HTR-8/SVneo (cell line): ENCODE results near the gene ZNF133.
"Not testable (repeated sequence)": the region's sequence is repeated elsewhere in the genome, so short reads cannot be mapped to it uniquely, and the experiment has no call there.

ENCODE experiments used
- DNase-seq: peaks from one replicate; pipeline ENCODE4 v3.0.0; 2011; ENCODE audit warnings: low spot score, mixed read lengths; ENCODE audit not compliant: insufficient read length
- FAIRE-seq: peaks from 2 replicates; lab custom pipeline; 2011; peaks lifted over from hg19 to GRCh38; lab: Jason Lieb, UNC

ZNF133 gene

DNA sequence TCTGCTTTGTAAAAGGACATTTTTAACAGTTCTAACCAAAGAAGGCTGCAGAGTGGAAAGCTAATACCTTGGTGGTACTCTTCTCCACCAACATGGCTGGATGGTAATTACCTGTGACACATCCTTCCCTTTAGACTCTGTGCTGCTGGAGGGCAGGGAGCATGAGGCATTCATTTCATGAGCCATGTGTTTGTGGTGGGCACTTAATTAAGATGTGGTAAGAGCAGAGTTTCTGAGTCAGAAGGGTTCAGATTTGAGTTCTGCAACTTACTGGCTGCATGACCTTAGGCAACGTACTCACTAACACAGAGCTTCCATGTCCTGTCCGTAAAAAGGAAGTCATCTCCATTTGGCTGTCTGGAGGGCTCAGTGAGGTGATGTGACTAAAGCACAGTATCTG lies 9.1 kb upstream of the ZNF133 start:
- DNase-seq: no peak
- FAIRE-seq: no peak

DNA sequence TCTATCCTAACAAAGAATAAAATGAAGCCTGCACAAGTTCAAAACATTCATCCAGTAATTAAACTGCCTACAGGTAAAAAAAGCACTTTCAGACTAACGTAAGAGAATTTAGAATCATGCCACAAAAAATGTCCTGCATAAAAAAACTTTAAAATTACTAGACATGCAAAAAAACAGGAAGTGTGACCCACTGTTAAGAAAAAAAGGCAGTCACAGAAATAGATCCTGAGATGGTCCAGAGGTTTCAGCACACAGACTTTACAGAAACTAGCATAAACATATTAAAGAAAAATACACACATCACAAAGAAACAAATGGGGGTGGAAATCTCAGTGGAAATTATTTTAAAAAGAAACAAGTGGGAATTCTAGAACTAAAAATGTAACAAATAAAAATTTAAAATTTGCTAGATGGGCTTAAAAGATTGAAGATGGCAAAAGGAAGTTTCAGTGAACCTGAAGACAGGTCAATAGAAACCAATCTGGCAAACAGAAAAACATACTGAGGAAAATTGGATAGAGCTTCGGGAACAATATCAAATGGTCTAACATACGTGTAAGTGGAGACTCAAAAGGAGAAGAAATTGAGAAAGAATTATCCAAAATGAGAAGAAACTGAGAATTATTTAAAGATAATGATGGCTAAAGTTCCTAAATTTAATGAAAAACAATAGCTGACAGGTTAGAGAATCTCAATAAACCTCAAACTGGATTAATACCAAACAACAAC lies 3.4 kb upstream of the ZNF133 start:
- FAIRE-seq (no peak), DNase-seq (no peak)

DNA sequence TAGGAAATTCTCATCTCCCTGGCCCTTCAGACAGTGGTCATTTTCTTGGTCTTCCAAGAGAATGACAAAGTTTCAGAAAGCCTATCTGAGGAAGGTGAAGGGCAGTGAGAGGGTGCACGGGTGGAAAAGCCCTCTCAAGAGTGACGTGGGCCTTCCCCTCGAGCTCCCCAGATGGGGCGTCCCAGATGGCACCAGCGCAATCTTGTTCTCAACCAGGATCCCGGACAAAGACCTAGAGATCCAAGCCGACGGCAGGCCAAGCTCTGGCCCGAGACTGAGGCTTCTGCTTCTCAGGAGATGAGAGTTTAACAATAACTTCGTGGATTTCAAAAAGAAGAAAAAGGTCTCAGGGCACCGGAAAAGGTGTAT lies 797 bp upstream of the ZNF133 start:
- DNase-seq (no peak), FAIRE-seq (no peak)

DNA sequence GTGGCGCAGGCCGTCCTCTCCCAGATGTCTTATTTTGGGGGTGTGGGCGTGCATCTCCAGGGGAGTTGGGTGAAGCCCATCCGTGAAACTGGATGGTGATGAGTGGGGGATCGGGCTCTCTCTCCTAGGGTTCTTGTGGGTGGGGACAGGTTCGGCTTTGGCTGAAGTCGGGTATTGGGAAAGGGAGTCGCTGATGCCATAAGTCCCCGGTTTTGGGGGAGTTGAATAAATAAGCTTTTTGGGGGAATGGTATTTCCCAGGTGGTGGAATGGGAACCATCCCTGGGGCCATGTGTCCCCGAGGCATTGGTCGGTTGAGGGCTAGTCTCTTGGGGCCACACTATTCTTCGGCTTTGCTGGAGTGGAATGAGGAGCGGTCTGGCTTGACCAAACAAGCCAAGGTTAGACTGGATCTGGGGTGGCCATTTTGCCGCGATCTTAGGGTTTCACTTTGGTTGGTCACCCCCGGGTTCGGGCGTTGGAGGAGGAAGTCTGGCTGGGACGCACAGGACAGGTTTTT lies 481 bp downstream of the ZNF133 start:
- DNase-seq (peak; percentile 18), FAIRE-seq (no peak)

DNA sequence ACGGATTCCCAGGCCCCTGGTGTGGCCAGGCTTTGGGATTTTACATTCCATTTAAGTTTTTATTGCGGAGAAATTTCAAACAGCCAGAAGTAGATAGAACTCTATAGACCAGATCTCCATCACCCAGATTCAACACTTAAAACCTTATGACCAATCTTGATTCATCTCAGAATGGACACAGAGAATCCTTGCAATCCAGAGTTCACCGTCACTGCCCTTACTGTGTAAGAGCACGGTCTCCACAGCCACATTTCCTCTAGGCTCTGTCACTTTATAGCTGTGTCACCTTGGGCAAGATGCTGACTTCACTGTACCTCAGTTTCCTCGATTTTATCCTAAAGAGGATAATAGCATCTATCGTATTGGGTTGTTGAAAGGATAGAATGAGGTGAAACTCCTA lies 979 bp downstream of the ZNF133 start:
- DNase-seq: no peak
- no peak for FAIRE-seq

DNA sequence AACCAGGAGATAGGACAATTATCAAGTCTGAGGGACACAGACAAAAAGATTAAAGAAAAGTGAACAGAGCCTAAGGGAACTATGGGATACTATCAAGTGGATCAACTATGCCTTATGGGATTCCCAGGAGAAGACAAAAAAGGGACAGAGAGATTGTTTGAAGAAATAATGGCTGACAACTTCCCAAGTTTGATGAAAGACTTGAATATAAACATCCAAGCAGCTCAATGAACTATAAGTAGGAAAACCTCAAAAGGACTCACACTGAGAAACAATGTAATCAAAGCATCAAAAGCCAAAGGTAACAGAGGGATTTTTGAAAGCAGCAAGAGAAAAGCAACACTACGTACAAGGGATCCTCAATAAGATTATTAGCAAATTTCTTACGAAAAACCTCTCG lies 11.0 kb downstream of the ZNF133 start:
- FAIRE-seq: no peak
- DNase-seq: no peak

DNA sequence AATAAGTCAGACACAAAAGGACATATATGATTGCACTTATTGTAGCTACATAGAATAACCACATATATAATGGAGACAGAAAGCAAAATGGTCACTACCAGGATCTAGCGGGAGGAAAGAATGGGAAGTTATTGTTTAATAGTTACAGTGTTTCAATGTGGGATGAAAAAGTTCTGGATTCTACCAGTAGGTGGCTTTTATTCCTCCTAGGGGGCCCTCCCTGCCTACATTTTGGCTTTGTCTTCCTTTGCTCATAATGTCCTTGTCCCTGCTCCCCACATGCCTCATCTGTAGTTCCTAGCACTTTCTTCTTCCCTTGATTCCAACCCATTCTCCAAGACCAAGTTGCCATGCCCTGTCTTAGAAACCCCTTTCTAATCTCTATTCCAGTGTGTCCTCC lies 16.3 kb downstream of the ZNF133 start:
- no peak for DNase-seq
- no peak for FAIRE-seq

DNA sequence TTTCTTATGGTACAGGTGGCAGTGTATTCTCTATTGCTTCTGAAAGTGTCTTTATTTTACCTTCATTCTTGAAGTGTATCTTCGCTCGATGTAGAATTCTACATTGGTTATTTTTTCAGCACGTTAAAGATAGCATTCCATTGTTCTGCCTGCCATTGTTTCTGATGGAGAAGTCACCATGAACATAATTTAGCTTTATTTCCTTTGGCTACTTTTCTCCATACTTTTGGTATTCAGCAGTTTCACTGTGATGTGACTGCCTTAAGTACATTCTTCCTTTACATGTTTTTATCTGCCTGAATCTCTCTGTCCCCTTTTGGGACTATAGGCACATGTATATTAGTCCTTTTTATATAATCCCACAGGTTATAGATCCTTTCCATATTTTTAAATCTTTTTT lies 19.0 kb downstream of the ZNF133 start:
- DNase-seq (no peak), FAIRE-seq (no peak)

DNA sequence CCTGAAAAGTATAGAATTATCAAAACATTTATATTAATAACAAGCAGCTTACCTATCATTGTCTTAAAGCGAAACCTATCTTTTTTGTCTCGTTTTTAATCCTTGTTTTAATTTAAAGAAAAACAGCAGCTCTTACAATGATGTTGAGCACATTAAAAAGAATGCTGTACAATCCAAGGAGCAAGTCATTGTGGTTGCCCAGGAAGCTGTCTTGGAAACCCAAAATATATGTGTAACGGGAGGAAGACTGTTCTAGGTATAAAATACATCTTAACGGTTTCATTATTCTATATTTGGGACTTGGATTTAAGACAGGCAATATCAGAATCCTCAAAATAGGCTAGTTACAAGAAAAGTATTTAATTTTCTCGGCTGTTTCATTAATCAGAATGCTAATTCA lies 21.7 kb downstream of the ZNF133 start:
- no peak for DNase-seq
- no peak for FAIRE-seq

DNA sequence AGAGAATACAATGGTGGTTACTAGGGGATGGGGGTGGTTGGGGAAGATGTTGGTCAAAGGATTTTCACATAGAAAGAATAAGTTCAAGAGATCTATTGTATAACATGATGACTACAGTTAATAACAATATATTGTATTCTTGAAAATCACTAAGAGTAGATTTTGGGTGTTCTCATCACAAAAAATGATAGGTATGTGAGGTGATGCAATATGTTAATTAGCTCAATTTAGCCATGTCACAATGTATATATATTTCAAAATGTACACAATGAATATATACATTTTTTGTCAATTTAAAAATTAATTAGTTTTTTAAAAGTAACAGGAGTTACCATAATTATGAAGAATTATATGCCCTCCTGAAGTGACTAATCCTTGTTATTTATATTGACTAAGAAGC lies 22.3 kb downstream of the ZNF133 start:
- FAIRE-seq: no peak
- no peak for DNase-seq

DNA sequence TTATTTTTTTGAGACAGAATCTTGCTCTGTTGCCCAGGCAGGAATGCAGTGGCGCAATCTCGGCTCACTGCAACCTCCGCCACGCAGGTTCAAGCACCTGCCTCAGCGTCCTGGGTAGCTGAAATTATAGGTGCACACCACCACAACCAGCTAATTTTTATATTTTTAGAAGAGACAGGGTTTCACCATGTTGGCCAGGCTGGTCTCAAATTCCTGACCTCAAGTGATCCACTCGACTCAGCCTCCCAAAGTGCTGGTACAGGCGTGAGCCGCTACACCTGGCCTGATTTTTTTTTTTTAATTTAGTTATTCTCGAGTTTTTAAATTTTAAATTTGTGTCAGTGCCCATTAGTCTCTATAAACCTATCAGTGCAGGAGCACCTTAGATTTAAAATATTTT lies 24.4 kb downstream of the ZNF133 start:
- DNase-seq (no peak), FAIRE-seq (no peak)

DNA sequence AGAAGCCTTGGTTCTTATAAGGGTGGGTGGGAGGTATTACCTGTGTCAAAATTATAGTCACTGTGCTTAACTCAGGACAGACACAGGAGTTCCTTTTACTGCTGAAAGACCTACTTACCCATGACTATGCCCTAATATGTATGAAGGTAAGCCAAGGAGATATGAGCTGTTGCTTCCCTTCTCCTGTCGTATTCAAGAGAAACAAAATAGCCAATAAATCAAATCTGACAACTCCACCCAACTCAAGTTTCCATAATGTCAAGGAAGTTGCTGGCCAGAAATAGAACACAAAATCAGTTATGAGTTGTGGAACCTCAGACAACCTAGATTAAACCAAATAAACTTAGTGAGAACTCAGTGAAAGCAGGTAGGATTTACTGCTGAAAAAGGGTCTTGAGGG lies 25.1 kb downstream of the ZNF133 start:
- no peak for DNase-seq
- no peak for FAIRE-seq

DNA sequence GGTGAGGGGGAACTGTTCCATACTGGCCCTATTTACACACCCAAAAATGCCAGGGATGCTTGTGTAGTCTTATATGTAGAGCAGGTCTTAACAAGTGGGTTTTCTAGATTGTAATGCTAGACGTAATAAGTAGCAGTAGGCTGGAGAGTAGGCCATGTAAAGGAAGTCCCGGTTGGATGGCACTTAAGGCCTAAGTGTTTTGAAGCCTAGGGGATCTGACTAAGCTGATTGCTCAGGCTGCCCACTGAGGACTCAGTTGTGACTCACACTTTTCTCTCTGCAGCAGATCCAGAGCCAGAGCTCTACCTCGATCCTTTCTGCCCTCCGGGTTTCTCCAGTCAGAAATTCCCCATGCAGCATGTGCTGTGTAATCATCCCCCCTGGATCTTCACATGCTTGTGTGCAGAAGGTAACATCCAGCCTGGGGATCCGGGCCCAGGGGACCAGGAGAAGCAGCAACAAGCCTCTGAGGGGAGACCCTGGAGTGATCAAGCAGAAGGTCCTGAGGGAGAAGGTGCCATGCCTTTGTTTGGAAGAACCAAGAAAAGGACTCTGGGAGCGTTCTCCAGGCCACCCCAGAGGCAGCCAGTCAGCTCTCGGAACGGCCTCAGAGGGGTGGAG lies 26.6 kb downstream of the ZNF133 start:
- DNase-seq (peak; percentile 13), FAIRE-seq (no peak)

DNA sequence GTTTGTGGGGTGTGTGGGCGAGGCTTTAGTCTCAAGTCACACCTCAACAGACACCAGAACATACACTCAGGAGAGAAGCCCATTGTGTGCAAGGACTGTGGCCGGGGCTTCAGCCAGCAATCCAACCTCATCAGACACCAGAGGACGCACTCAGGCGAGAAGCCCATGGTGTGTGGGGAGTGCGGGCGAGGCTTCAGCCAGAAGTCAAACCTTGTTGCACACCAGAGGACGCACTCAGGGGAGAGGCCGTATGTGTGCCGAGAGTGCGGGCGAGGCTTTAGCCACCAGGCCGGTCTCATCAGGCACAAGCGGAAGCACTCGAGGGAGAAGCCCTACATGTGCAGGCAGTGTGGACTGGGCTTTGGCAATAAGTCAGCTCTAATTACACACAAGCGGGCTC lies 27.8 kb downstream of the ZNF133 start:
- DNase-seq (no peak), FAIRE-seq (no peak)

DNA sequence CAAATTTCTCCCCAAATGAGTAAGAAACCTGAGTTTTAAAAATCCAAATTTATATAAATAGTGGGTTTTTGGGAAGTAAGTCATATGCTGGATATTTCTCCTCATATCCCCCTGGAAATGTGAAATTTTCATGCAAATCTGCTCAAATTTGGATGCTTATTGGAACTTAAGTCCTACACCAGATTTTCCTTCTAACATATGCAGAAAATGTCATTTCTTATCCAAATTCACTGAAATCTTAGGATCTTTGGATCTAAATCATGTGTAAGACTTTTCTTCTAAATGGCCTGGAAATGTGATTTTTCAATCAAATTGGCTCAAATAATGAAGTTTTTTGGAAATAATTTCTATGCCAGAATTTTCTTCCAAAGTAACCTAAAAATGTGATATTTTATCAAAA lies 33.0 kb downstream of the ZNF133 start:
- no peak for FAIRE-seq
- no peak for DNase-seq

DNA sequence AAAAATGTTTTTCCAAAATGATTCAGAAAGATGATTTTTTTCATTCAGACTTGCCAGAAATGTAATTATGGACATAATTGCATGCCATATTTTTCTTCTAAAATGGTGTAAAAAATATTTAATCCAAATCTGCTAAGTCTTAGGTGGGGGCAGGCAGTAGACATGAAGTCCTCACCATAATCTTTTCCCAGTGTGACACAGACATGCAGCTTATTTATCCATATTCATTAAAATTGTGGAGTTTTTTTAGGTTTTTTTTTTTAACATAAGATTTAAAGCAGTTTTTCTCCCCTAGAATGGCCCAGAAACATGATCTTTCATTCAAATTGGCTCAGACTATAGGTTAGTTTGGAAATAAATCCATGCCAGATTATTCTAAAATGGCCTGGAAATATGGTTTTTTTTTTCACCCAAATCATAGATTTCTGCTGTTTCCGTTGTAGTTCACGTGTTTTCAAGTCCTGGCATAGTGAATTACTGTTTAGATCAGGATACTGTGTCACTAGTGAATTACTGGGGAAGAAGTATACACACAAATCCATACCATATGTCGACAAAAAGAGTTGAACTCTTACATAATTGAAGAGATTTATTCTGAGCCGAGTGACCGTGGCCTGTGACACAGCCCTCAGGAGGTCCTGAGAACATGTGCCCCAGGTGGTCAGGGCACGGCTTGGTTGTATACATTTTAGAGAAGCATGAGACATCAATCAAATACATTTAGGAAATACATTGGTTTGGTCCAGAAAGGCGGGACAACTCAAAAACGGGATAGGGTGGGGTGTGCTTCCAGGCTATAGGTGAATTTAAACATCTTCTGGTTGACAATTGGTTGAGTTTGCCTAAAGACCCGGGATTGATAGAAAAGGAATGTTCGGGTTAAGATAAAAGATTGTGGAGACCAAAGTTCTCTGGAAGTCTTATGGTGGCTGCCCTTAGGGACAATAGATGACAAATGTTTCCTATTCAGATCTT lies 33.9 kb downstream of the ZNF133 start:
- DNase-seq (no peak), FAIRE-seq (no peak)

DNA sequence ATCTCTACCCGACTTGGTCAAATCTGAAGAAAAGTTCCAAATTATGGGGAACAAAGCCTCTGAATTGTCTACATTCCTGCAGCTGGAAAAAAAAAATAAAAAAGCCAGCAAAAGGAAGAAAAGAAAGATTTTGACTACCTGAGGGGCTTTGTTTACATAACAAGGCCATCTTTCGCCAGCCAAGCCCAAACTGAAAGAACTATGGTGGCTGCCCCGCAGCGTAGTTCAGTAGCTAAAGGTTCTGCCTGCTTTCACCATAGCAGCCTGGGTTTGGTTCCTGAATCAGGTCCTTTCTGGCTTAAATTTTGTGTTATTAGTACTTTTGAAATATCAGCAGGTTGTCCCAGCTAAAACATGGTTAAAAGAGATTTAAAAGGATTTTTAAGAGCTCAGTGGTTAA lies 35.4 kb downstream of the ZNF133 start:
- FAIRE-seq (no peak), DNase-seq (no peak)

DNA sequence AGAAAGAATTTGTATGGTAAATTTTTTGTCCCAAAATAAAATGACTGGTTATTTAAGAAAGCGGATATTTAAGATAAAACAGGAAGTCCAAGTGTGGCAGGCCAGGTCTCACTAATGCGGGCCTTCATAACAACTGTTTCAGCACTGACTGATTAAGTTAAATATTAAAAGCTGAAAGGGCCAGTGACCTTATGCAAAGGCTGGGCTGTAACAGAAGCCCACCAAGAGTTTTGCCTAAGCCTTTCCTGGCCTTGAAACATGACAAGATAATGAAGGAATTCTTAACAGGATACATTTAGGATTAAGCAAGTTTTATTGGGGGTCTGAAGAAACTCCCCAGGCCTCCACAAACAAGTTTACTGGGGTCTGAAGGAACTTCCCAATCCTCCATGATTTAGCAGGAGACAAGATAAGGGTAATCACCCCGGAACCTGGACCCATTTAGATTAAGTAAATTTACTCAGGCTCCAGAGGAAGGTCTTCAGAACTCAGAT lies 36.3 kb downstream of the ZNF133 start:
- FAIRE-seq: no peak

DNA sequence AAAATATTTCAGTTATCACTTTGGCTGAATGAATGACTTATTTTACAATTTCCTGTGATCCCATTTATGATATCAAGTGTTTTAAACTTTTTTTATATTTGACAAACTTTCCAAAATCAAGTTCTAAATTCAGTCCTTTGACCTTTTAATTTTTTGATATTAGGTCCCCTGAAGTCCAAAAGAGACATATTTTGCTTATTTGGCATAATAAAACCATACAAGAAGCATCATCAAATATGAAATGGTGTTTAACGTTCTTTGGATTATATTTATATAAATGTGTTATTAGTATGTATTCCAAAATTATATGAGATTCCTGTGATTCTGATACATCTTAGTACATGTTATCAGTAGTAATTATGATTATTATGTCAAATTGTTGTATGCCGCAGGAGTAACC lies 38.7 kb downstream of the ZNF133 start:
- FAIRE-seq: no peak

More for the DNA sequence above, 36.3 kb downstream of the ZNF133 start:
- DNase-seq: no peak

DNA sequence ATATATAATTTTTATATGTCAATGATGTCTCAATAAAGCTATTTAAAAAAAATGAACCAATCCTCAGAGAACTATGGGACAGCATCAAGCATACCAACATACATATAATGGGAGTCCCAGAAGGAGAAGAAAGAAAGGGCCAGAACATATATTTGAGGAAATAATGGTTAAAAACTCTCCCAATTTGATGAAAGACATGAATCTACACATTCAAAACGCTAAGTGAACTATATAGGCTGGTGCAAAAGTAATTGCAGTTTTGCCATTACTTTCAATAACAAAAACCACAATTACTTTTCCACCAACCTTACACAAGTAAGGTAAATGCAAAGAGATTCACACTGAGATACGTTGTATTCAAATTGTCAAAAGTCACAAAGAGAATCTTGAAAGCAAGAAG lies 43.4 kb downstream of the ZNF133 start:
- FAIRE-seq (no peak), DNase-seq (no peak)

More for the DNA sequence above, 38.7 kb downstream of the ZNF133 start:
- DNase-seq: no peak

DNA sequence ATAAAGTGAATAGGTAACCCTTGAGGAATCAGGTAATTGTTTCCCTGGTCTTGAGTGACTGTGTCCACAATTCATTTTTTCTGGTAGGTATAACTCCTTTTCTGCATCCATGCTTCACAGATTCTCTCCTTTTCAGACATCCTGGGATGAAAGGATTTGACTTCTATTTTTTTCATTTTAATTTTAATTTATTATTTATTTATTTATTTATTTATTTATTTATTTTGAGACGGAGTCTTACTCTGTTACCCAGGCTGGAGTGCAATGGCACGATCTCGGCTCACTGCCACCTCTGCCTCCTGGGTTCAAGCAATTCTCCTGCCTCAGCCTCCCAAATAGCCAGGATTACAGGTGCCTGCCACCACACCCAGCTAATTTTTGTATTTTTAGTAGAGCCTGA lies 61.4 kb downstream of the ZNF133 start:
- FAIRE-seq, DNase-seq: not testable (repeated sequence)
